Measurements from ENCODE around the gene SUMF1.

GRCh38 chr3:4376499-4376898 is 90.6 kb downstream of the SUMF1 start:
- no peak for TF ChIP-seq CTCF (IDR thresholded peaks at IDR 0.05)
- TF ChIP-seq POLR2A (IDR thresholded peaks at IDR 0.05): no peak
